Sciatic nerve (tissue), 2 donors: ENCODE measurements around the gene GLRA1. TPM values are rescaled to one million over a fixed set of nuclear protein-coding genes. Genes with fewer than 3 reads are reported as not detected.
"Not testable (repeated sequence)": the region's sequence is repeated elsewhere in the genome, so short reads cannot be mapped to it uniquely, and the experiment has no call there.

Source experiments
- ATAC-seq: fragments of 200-7000 bp; cut with Tn5 transposase; one replicate; pipeline ENCODE4 v1.9.1; 2020; ENCODE audit warnings: mild to moderate bottlenecking, moderate library complexity
- DNase-seq: peaks from one replicate; pipeline ENCODE4 v3.0.0-alpha.2; 2020; ENCODE audit warnings: low spot score
- intact Hi-C: fragments of 100-400 bp; cut with DNase I; formaldehyde crosslinking; loops from one replicate; pipeline ENCODE4 v1.14.2; 2022
- total RNA-seq: library from RNA; stranded (reverse); fragmentation: NEBNext Ultra II Directional; extraction: Animal tissue kit (Norgen Biotek cat#: 25700); gene quantifications from one replicate; pipeline ENCODE4 v1.2.1, GENCODE V29; 2021
- donor health status: DM: no; HTN: no; CAD: no.
- donor health status: DM: no; HTN: no; CAD: no.

GLRA1 gene
- total RNA-seq, 1 donor from 2014 or later = not detected

- intact Hi-C loops = no loop called here
- no peak for DNase-seq
- ATAC-seq = no peak
Observed at GRCh38 chr5:151795426-151795825, 129.2 kb downstream of the GLRA1 start.

GRCh38 chr5:151793358-151793757 is 131.3 kb downstream of the GLRA1 start:
- DNase-seq (no peak), ATAC-seq (no peak)
- intact Hi-C loops = no loop called here

- no peak for ATAC-seq
- intact Hi-C loops = no loop called here
- DNase-seq = no peak
Observed at GRCh38 chr5:151787817-151788216, 136.8 kb downstream of the GLRA1 start.

GRCh38 chr5:151786468-151786867 is 138.2 kb downstream of the GLRA1 start:
- DNase-seq (no peak), ATAC-seq (no peak)
- intact Hi-C loops = no loop called here

GRCh38 chr5:151784141-151784540 is 140.5 kb downstream of the GLRA1 start:
- ATAC-seq (no peak), DNase-seq (no peak)
- intact Hi-C loops = no loop called here

- intact Hi-C loops, DNase-seq, ATAC-seq: not testable (repeated sequence)
Observed at GRCh38 chr5:151783664-151784063, 141.0 kb downstream of the GLRA1 start.

- DNase-seq (no peak), ATAC-seq (no peak)
- intact Hi-C loops = no loop called here
Observed at GRCh38 chr5:151781201-151781600, 143.4 kb downstream of the GLRA1 start.

GRCh38 chr5:151780348-151780747 is 144.3 kb downstream of the GLRA1 start:
- DNase-seq = no peak
- ATAC-seq = no peak
- intact Hi-C loops = no loop called here

- ATAC-seq = no peak
- no peak for DNase-seq
- intact Hi-C loops = no loop called here
Observed at GRCh38 chr5:151779531-151780125, 145.0 kb downstream of the GLRA1 start.

GRCh38 chr5:151775025-151775606 is 149.5 kb downstream of the GLRA1 start:
- no peak for DNase-seq
- intact Hi-C loops = no loop called here
- no peak for ATAC-seq

GRCh38 chr5:151773951-151774350 is 150.7 kb downstream of the GLRA1 start:
- DNase-seq (no peak), ATAC-seq (no peak)
- intact Hi-C loops = no loop called here

GRCh38 chr5:151772846-151773561 is 151.6 kb downstream of the GLRA1 start:
- DNase-seq = no peak
- no peak for ATAC-seq
- intact Hi-C loops = no loop called here

Other genes starting within 250 kb of the GLRA1 start
- gene SPARC, start 237.9 kb downstream of the GLRA1 start, total RNA-seq = 3,484 TPM
- gene ATOX1, start 166.2 kb downstream of the GLRA1 start, total RNA-seq = 47.3 TPM
- 151 TPM for gene G3BP1, start 152.9 kb downstream of the GLRA1 start, total RNA-seq